Transverse colon (tissue), 4 donors: Measurements from ENCODE around the gene MAML1. TPM values are rescaled to one million over a fixed set of nuclear protein-coding genes. Genes with fewer than 3 reads are reported as not detected.
"Not testable (repeated sequence)": the region's sequence is repeated elsewhere in the genome, so short reads cannot be mapped to it uniquely, and the experiment has no call there.

Experiments
- DNase-seq: peaks from one replicate; pipeline ENCODE4 v3.0.0-alpha.2; 2019
- H3K27ac ChIP-seq, 4 donors: fragments of 200-600 bp; sonication (generic); 2 replicates each; pipeline ENCODE4 v1.5.1; 2016 to 2018; ENCODE audit warnings: inconsistent platforms in 4 of 4
- H3K27me3 ChIP-seq: fragments of 200-600 bp; sonication (generic); 2 replicates; pipeline ENCODE4 v1.5.1; 2017; ENCODE audit warnings: inconsistent platforms
- H3K36me3 ChIP-seq, 4 donors: fragments of 200-600 bp; sonication (generic); 2 replicates each; pipeline ENCODE4 v1.5.1; 2017 to 2019; ENCODE audit warnings: inconsistent platforms in 4 of 4
- H3K4me1 ChIP-seq, 4 donors: fragments of 200-600 bp; sonication (generic); 2 replicates each; pipeline ENCODE4 v1.5.1; 2017 to 2020; ENCODE audit warnings: inconsistent platforms in 4 of 4
- H3K4me3 ChIP-seq, 4 donors: fragments of 200-600 bp; sonication (generic); 1 replicate in 1 of 4; 2 replicates in 3 of 4; pipeline versions ENCODE4 v1.5.1 to v1.6.1; 2017 to 2019; ENCODE audit warnings: inconsistent platforms in 4 of 4
- H3K9me3 ChIP-seq, 2 donors: fragments of 200-600 bp; sonication (generic); 2 replicates each; pipeline ENCODE4 v1.5.1; 2017 to 2019; ENCODE audit warnings: inconsistent platforms in 2 of 2
- CTCF ChIP-seq, 5 experiments: fragments of 200-600 bp in 3 of 5; fragments of 450-650 bp in 2 of 5; sonication (generic) in 3 of 5; IDR thresholded peaks; 1 replicate in 2 of 5; 2 replicates in 3 of 5; pipeline ENCODE4 v1.5.1; 2016 to 2017; ENCODE audit warnings: antibody characterized with exemption in 5 of 5, inconsistent platforms in 3 of 5, mild to moderate bottlenecking in 2 of 5, moderate library complexity in 1 of 5
- EP300 ChIP-seq: sonication (generic); formaldehyde crosslinking; IDR thresholded peaks from one replicate; pipeline ENCODE4 v1.6.1; 2017; ENCODE audit warnings: antibody characterized with exemption, low read depth
- POLR2A ChIP-seq: fragments of 450-650 bp; IDR thresholded peaks from one replicate; pipeline ENCODE4 v1.6.1; 2016; ENCODE audit warnings: antibody characterized with exemption, mild to moderate bottlenecking, moderate library complexity
- POLR2AphosphoS5 ChIP-seq, 3 donors: sonication (generic); formaldehyde crosslinking; IDR thresholded peaks; one replicate each; pipeline ENCODE4 v1.6.1; 2016; ENCODE audit warnings: antibody characterized with exemption in 3 of 3
- WGBS, 2 donors: methylation state at CpG; one replicate each; pipeline ENCODE4 v1.1.5; 2018; ENCODE audit warnings: low coverage in 1 of 2; 5-methylcytosine and 5-hydroxymethylcytosine counted together
- in situ Hi-C, 4 donors: fragments of 200-750 bp; cut with MboI; loops; one replicate each; pipeline versions ENCODE4 v1.15.0 to v1.15.1; 2017; ENCODE audit warnings: low sequenced_read_pairs in 3 of 4, low pct_ligation_motif_present in 1 of 4, low pct_unique_long_range_greater_than_20kb in 1 of 4
- intact Hi-C: fragments of 100-400 bp; cut with DNase I; formaldehyde crosslinking; loops from one replicate; pipeline ENCODE4 v1.15.1; 2023; ENCODE audit warnings: low total_unique reads
- total RNA-seq, 4 donors: library from RNA; depleted of rRNA; stranded (reverse); fragments of >200 nt; gene quantifications; one replicate each; pipeline ENCODE4 v1.1.0, GENCODE V29; 2016

Gene MAML1, protein sequence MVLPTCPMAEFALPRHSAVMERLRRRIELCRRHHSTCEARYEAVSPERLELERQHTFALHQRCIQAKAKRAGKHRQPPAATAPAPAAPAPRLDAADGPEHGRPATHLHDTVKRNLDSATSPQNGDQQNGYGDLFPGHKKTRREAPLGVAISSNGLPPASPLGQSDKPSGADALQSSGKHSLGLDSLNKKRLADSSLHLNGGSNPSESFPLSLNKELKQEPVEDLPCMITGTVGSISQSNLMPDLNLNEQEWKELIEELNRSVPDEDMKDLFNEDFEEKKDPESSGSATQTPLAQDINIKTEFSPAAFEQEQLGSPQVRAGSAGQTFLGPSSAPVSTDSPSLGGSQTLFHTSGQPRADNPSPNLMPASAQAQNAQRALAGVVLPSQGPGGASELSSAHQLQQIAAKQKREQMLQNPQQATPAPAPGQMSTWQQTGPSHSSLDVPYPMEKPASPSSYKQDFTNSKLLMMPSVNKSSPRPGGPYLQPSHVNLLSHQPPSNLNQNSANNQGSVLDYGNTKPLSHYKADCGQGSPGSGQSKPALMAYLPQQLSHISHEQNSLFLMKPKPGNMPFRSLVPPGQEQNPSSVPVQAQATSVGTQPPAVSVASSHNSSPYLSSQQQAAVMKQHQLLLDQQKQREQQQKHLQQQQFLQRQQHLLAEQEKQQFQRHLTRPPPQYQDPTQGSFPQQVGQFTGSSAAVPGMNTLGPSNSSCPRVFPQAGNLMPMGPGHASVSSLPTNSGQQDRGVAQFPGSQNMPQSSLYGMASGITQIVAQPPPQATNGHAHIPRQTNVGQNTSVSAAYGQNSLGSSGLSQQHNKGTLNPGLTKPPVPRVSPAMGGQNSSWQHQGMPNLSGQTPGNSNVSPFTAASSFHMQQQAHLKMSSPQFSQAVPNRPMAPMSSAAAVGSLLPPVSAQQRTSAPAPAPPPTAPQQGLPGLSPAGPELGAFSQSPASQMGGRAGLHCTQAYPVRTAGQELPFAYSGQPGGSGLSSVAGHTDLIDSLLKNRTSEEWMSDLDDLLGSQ
- 10 to 100 TPM; 22.8 to 28.7 (median 27.3) TPM for total RNA-seq

- H3K4me3 ChIP-seq: peak within 1 kb of the TSS; percentile 76 to 98 (median 89)
- 0% methylated on average over 9 to 41 of the region's 41 CpGs for WGBS, 2 donors
- no peaks in the 10 kb centered on the region for H3K27me3 ChIP-seq
- H3K9me3 ChIP-seq: no peaks in the 10 kb centered on the region
- DNase-seq: peak; percentile 100
- in situ Hi-C loops (no loop called here), intact Hi-C loops (loop anchor here (5.0 kb wide), 1 partner anchor 75 kb away; the partner anchor contains the start of gene MGAT4B)
- peak within 1 kb of the TSS; percentile 97 to 99 (median 99) for H3K27ac ChIP-seq
- peaks cover 0 to 28% (median 13%) of the 10 kb centered on the region in 4 donors for H3K36me3 ChIP-seq
- peaks cover 22 to 49% (median 31%) of the 10 kb centered on the region in 4 donors for H3K4me1 ChIP-seq
- TF ChIP-seq POLR2AphosphoS5 (IDR thresholded peaks at IDR 0.05) (peak; percentile 76 to 89 (median 81)), POLR2A (peak; percentile 63), EP300 (no peak)
Observed at GRCh38 chr5:179732412-179732917, at the start of gene MAML1. MAML1 (plus strand) TSS chr5:179732822; CDS start chr5:179733113, 291 bp downstream.

DNA sequence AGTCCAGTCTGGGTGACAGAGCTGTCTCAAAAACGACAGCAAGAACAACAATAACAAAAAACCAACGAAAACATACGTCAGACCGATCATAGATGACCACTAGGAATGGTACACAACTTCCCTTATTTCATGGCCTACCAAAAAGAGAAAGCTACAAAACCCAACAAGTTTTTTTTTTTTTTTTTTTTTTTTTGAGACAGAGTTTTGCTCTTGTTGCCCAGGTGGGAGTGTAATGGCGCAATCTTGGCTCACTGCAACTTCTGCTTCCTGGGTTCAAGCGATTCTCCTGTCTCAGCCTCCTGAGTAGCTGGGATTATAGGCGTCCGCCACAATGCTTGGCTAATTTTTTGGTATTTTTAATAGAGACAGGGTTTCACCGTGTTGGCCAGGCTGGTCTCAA lies 43.4 kb upstream of the MAML1 start:
- WGBS, 2 donors: 92 to 93% methylated on average over 8 to 9 of the region's 9 CpGs
- H3K27ac ChIP-seq, H3K4me1 ChIP-seq, H3K36me3 ChIP-seq, DNase-seq, intact Hi-C loops, H3K9me3 ChIP-seq, H3K27me3 ChIP-seq, H3K4me3 ChIP-seq, in situ Hi-C loops: not testable (repeated sequence)

- Histone ChIP-seq H3K27ac (no peak overlapping the region), H3K9me3 (no peaks in the 10 kb centered on the region), H3K27me3 (no peaks in the 10 kb centered on the region), H3K36me3 (no peaks in the 10 kb centered on the region), H3K4me3 (no peak overlapping the region), H3K4me1 (peaks cover 13 to 22% (median 19%) of the 10 kb centered on the region in 4 donors)
- no peak for TF ChIP-seq POLR2AphosphoS5 (IDR thresholded peaks at IDR 0.05)
- no peak for TF ChIP-seq EP300
- DNase-seq: no peak
- in situ Hi-C loops: no loop called here
- 86 to 100% methylated on average over 1 to 6 of the region's 6 CpGs for WGBS, 2 donors
- intact Hi-C loops: no loop called here
Observed at GRCh38 chr5:179694561-179694960, 38.1 kb upstream of the MAML1 start.

DNA sequence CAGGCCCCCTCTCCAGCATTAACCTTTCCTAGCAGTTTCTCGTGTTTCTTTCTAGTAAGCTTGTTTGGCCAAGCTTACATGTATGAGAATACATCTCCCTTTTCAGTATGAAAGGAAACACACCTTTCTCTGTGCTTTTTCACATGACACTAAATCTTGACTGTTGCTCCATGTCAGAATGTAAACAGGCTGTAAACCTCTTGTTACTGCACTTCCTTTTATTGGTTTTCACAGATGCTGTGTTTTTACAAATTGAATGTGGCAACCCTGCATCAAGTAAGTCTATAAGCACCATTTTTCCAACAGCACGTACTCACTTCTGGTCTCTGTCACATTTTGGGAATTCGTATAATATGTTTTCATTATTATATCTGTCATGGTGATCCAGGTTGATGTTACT lies 36.0 kb upstream of the MAML1 start:
- Histone ChIP-seq H3K27me3 (no peaks in the 10 kb centered on the region), H3K27ac (peak overlapping the region; percentile 53 to 100 (median 96)), H3K9me3 (no peaks in the 10 kb centered on the region), H3K36me3 (no peaks in the 10 kb centered on the region), H3K4me1 (peaks cover 17 to 37% (median 33%) of the 10 kb centered on the region in 4 donors), H3K4me3 (no peak overlapping the region)
- no peak for DNase-seq
- WGBS, 2 donors: 35 to 45% methylated on average over 3 of the region's 3 CpGs
- no peak for TF ChIP-seq POLR2A
- no peak for TF ChIP-seq EP300
- no peak for TF ChIP-seq CTCF (IDR thresholded peaks at IDR 0.05)
- in situ Hi-C loops (no loop called here), intact Hi-C loops (no loop called here)

GRCh38 chr5:179697108-179697507 lies 35.5 kb upstream of the MAML1 start:
- no peak for DNase-seq
- in situ Hi-C loops: no loop called here
- H3K4me3 ChIP-seq: no peak overlapping the region
- WGBS, 2 donors: 60 to 93% methylated on average over 1 to 2 of the region's 2 CpGs
- H3K9me3 ChIP-seq: no peaks in the 10 kb centered on the region
- peaks cover 17 to 40% (median 35%) of the 10 kb centered on the region in 4 donors for H3K4me1 ChIP-seq
- TF ChIP-seq POLR2AphosphoS5 (IDR thresholded peaks at IDR 0.05): no peak
- TF ChIP-seq CTCF (IDR thresholded peaks at IDR 0.05): no peak
- TF ChIP-seq EP300: no peak
- TF ChIP-seq POLR2A: no peak
- peak overlapping the region; percentile 95 to 100 (median 98) for H3K27ac ChIP-seq
- intact Hi-C loops: no loop called here
- H3K27me3 ChIP-seq: no peaks in the 10 kb centered on the region
- H3K36me3 ChIP-seq: no peaks in the 10 kb centered on the region

- H3K27ac ChIP-seq: peak overlapping the region; percentile 95 to 100 (median 98)
- H3K4me1 ChIP-seq: peaks cover 17 to 41% (median 36%) of the 10 kb centered on the region in 4 donors
- H3K36me3 ChIP-seq, H3K27me3 ChIP-seq, in situ Hi-C loops, H3K9me3 ChIP-seq, intact Hi-C loops, DNase-seq: not testable (repeated sequence)
- peak overlapping the region in 2 of 4 donors; percentile 93 to 94 for H3K4me3 ChIP-seq
- WGBS, 2 donors: 88% methylated on average over 15 of the region's 15 CpGs; no CpG with 5 or more reads in 1 of the 2 donors
Observed at GRCh38 chr5:179697543-179697942, 35.1 kb upstream of the MAML1 start.
